ENCODE results near the gene FATE1.

FATE1 gene

DNA sequence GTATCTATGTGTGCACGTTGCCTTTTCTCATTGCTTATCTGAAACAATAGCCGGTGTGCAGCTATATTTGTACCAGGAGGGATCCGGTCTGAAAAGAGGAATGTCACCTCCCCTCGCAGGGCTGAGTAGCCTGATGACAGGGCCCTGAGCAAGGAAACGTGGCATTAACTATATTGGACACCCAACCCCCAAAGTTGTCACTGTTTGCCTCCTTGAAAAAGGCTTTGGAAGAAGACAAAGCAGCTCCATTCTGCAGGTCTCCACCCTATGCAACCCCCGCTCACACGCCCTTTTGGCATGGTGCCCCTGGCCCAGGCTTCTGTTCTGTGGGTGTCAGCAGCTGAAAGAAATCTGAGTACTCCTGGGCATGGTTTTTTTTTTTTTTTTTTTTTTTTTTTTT is 12.3 kb upstream of the FATE1 start:
- DNase-seq (ENCODE audit: extremely low read depth in 1 of 2, low read depth in 1 of 2) = no peak

DNA sequence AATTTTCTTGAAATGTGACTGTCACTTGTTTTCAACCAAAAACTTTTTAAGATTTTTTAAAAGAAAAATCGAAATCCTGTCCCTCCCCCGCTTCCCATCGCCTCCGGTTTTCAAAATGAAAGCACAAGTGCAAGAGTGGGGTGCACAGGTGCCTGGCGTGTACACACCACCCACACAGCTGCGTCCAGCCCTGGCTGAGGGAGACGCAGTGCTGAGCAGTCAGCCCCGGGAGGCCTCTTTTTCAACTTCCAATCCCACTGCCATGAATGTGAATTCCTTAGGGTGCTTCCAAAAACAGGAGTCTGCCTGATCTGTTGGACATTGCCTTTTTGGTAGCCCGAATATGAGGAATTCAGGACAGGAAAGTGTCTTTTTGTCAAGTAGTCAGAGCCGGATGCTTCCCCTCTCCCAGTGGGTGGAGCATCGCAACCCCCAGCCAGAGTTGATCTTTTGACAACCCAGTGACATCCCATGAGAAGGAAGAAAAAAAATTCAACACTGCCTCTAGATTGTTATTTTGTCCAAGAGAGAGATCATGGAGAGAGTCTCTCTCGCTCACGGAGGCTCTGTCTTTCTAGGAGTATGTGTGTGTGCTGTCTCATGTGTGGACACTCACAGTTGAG is 11.7 kb upstream of the FATE1 start:
- DNase-seq (ENCODE audit: extremely low read depth in 1 of 2, low read depth in 1 of 2) = no peak

- no peak for DNase-seq (ENCODE audit: extremely low read depth in 1 of 2, low read depth in 1 of 2)
Measured at GRCh38 chrX:151708821-151709220, 7.0 kb upstream of the FATE1 start.

GRCh38 chrX:151710457-151710856 is 5.4 kb upstream of the FATE1 start:
- no peak for DNase-seq (ENCODE audit: extremely low read depth in 1 of 2, low read depth in 1 of 2)

DNA sequence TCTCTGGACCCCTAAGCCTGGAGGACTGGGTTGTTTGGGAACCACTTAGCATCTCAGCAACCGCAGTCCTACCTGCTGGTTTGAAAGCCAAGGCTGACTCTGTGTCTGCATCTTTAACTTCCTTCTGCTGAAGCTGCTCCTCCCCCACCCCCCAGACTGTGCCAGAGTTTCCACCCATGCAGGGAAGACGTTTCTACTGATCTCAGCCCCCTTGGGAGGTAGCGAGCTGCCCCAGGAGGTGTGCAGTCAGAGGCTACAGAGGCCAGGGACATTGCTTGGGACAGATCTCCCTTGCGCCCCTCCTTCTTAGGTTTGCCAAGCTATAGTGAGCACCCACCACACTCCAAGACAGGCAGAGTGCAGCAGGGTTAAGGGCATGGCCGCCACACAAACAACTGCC is 4.7 kb upstream of the FATE1 start:
- DNase-seq (ENCODE audit: extremely low read depth in 1 of 2, low read depth in 1 of 2) = no peak

DNA sequence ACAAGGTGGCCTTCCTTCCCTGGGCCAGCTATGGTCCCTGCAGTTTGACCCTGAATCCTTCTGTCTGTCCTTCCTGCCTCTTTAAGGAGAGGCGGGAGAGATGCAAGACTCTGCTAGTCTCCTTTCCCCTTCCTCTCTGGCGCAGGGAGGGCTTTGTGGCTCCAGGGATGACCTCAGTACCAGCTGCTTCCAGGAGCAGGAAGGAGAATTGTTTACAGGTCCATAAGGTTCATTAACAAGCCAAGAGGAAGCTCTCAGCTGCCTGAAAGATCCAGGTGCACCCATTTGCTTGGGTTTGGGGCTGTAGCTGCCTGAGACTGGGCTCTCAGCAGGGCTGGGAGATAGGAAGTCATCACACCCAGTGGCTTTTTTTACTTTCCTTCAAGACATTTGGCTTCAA is 4.0 kb upstream of the FATE1 start:
- no peak for DNase-seq (ENCODE audit: extremely low read depth in 1 of 2, low read depth in 1 of 2)

DNA sequence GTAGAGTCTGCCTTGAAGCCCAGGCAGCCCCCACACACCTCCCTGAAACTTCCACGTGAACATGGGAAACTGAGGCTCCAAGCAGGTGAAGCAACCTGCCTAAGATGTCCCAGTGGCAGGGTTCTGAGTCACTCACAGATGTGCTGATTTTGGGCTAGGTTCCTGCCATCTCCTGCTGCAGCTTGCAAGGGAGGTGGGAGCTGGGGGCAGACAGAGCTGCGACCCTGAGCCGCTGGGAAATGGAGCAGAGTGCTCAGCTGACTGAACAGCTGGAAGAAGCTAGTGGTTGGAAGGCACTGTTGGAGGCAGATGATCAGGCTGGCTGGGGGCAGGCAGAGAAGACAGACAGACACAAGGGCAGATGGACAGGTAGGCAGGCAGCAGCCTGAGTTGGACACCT is 3.6 kb upstream of the FATE1 start:
- no peak for DNase-seq (ENCODE audit: extremely low read depth in 1 of 2, low read depth in 1 of 2)

- no peak for DNase-seq (ENCODE audit: extremely low read depth in 1 of 2, low read depth in 1 of 2)
Measured at GRCh38 chrX:151713849-151714248, 2.0 kb upstream of the FATE1 start.

- DNase-seq (ENCODE audit: extremely low read depth in 1 of 2, low read depth in 1 of 2) = no peak
Measured at GRCh38 chrX:151714362-151714761, 1.5 kb upstream of the FATE1 start.

GRCh38 chrX:151722241-151722846 is 6.5 kb downstream of the FATE1 start:
- DNase-seq (ENCODE audit: extremely low read depth in 1 of 2, low read depth in 1 of 2) = no peak

- DNase-seq (ENCODE audit: extremely low read depth in 1 of 2, low read depth in 1 of 2) = no peak
Measured at GRCh38 chrX:151723156-151723760, 7.4 kb downstream of the FATE1 start.

DNA sequence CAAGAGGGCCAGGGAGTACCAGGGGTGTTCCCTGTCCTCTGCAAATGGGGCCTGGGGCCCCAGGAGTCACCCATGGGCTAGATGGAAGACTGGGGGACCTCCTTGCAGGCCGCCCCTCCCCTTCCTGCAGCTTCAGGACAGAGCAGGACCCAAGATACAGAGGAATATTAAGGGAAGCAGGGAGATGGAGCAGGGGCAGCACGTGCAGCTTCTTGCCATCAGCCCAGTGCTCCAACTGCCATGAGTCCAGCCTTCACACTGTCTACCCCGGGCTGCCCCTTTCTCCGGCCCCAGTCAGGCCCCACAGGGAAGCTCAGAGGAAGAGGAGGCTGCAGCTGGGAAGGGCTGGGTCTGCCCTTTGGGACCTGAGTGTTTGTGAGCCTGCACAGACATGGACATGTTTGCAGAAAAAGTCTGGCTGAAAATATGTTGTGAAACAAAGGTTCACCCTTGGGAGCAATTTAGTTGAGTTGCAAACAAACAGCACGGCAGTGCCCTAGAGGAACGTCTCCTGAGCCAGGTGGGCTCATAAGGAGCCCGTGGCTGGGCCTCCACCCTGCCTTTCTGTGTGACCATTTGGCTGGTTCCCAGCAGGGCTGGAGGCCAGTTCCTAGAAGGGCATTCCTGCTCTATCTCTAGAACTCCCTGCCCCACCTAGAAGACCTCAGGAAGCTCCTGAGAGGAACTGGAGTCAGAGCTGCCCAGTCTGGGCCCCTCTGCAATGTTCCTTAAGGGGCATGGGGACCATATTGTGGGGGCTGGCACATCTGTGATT is 8.9 kb downstream of the FATE1 start:
- DNase-seq (ENCODE audit: extremely low read depth in 1 of 2, low read depth in 1 of 2) = no peak

DNA sequence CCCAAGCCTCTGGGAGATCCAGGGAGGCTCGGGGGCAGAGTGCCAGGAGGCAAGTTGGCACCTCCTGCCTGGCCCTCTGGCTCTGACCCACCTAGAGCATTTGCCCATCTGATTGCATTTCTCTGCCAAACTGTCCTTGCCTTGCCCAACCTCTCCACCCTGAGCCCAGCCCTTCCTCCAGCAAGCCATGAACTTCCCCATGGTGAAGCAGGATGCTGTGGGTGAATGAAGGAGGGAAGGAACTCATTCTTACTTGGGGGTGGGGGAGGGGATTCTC is 9.4 kb downstream of the FATE1 start:
- DNase-seq (ENCODE audit: extremely low read depth in 1 of 2, low read depth in 1 of 2) = no peak

DNA sequence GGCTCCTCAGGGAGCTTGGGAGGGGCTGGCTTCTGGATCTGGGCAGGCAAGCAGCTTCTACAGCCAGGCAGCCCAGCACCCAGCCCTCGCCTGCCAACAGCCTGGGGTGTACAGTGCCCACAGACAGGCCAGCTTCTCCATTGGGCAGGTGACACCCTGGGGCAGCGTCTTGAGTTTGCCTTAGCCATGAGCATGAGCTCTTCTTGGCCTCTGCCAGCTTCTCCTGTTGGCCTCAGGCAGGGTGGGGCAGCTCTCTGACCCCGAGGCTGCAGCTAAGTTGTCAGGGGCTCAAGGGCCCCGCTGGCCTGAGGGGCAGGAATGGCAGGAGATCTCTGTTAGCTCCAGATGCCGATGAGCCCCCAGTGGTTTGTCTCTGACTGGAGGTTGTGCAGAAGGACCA is 10.9 kb downstream of the FATE1 start:
- no peak for DNase-seq (ENCODE audit: extremely low read depth in 1 of 2, low read depth in 1 of 2)

DNA sequence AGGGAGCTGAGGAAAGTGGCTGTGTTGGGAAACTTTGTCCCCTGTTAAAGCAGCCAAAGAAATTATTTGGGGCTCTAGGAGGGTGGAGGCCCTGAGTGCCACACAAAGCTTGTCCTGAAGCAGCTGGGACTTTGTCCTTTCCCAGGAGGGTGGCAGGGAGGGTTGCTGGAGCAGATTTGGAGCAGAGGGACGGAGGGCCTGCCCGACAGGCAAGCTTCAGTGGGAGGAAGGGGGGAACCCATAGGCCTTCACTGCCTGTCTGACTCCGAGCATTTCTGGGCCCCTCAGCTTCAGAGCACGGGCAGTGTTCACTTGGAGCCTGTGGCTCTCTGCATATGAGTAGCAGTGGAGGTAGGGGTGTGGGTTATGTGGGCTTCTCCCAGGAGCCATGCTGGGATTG is 11.5 kb downstream of the FATE1 start:
- no peak for DNase-seq (ENCODE audit: extremely low read depth in 1 of 2, low read depth in 1 of 2)

DNA sequence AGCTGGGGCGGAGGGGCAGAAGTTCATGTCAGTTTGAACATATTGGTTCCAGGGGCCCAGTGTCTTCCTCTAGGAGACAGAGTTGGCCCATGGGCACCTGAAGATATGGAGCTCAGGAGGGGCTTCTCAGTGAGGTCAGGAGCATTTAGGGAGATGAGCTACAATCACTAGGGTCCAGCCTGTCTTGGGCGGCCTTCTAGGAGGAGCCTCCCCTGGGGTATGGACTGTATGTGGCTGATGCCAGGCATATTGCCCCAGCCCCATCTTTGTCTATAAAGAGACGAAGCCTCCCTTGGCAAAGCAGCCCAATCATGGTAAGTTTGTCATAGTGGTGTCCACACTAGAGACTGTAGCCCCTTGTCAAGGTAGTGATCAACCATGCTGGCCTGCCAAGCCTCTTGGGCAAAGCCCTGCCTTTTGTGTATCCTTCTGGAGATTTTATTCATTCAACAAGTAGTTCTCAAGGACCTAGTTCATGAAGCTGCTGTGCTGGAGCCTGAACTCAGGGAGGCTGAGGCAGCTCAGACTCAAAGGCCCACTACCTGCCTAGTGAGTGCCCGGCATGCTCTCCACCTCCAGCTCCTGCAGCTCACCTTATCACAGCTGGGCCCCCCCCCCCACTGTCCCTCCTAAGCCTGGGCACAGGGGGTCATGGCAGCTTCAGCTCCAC is 13.4 kb downstream of the FATE1 start:
- no peak for DNase-seq (ENCODE audit: extremely low read depth in 1 of 2, low read depth in 1 of 2)

DNA sequence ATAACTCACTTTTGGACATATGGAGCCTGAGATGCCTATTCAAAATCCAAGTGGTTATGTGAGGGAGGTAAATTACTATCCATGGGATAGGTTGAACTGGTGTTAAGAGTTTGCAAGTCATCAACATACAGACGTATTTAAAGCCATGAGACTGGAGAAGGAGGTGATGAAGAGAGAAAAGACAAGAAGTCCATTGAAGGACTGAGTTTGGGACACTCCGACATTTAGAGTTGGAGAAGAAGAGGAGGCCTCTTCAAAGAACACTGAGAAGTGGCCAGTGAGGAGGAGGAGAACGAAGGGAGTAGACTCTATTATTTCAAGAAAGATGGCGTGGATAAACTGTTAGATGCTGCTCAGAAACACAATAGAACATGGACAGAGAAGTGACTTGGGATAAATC is 18.6 kb downstream of the FATE1 start, which contains the start of gene CNGA2:
CNGA2 (plus strand) TSS at position 301 of the 400 bp plus-strand sequence. CDS start 3,738 bp downstream, outside the sequence.
- no peak for DNase-seq (ENCODE audit: extremely low read depth in 1 of 2, low read depth in 1 of 2)

DNA sequence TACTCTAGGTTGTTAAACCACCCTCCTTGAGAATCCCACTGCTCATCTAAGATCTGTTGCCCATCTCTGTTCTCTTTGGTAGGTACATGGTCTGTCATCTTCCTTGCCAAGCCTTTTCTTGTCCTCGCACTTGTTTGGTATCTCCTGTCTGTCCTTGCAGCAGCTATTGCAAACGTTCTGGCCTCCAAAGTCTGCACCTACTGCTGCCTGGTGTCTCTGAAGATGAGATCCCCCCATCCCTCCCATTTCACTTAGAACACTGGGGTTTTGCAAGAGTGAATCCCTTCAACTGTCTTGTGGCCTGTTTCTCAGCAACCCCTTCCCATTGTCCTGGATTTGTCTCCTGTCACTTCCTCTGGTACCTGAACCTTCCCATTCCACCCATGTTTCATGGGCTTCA is 19.4 kb downstream of the FATE1 start:
- DNase-seq (ENCODE audit: extremely low read depth in 1 of 2, low read depth in 1 of 2) = no peak

DNA sequence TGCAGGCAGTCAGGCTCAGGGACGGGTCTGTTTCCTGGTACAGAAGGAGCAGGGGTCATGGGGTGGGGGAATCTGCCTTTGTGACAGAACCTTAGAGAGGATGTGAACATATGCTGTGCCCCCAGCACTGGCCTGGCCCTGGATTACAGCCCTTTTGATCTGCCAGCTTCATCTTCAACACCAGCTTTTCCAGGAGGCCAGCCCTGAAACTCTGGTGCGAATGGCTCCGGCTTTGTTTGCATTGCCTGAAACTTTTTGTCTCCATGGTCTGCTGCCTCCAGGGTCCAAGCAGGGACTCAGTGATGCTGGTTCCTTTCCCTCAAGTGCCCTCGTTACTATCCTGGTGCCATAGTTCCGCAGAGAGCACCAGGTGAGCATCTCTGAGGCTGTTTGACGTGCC is 20.9 kb downstream of the FATE1 start:
- no peak for DNase-seq (ENCODE audit: extremely low read depth in 1 of 2, low read depth in 1 of 2)

GRCh38 chrX:151737494-151737893 is 21.7 kb downstream of the FATE1 start:
- DNase-seq (ENCODE audit: extremely low read depth in 1 of 2, low read depth in 1 of 2) = no peak

GRCh38 chrX:151738751-151739150 is 22.9 kb downstream of the FATE1 start:
- no peak for DNase-seq (ENCODE audit: extremely low read depth in 1 of 2, low read depth in 1 of 2)

Data from stimulated activated CD8-positive, alpha-beta memory T cell treated with anti-CD3 and anti-CD28 coated beads, Interleukin-7, amount 100 ng/mL, for 48 hours (primary cell).